GM12891 (cell line): Measurements from ENCODE around the gene KCNQ1OT1.

ENCODE experiments used
- POLR2A ChIP-seq: IDR thresholded peaks from 2 replicates; pipeline ENCODE4 v1.6.1; 2011; ENCODE audit warnings: low read depth, low read length, control low read depth
- POLR2AphosphoS5 ChIP-seq: IDR thresholded peaks from 2 replicates; pipeline ENCODE4 v1.6.1; 2011; ENCODE audit warnings: low read depth, low read length, control low read depth
- TAF1 ChIP-seq: IDR thresholded peaks from 2 replicates; pipeline ENCODE4 v1.6.1; 2011; ENCODE audit warnings: low read depth, low read length, control low read depth

DNA sequence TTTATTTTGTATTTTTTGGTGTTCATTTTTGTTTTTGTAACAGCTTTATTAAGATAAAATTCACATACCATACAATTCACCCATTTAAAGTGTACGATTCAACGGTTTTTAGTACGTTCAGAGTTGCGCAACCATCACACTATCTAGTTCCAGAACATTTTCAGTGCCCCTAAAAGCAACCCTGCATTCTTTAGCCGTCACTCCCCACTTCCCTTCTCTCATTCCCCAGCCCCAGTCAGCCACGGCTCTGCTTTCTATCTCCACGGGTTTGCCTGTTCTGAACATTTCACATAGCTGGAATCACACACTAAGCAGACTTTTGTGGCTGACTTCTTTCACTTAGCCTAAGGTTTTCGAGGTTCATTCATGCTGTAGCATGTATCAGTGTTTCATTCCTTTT lies 9.6 kb upstream of the KCNQ1OT1 start:
- TF ChIP-seq POLR2AphosphoS5 (no peak), POLR2A (no peak), TAF1 (no peak)
